ENCODE results near the gene PIGK.

PIGK gene

DNA sequence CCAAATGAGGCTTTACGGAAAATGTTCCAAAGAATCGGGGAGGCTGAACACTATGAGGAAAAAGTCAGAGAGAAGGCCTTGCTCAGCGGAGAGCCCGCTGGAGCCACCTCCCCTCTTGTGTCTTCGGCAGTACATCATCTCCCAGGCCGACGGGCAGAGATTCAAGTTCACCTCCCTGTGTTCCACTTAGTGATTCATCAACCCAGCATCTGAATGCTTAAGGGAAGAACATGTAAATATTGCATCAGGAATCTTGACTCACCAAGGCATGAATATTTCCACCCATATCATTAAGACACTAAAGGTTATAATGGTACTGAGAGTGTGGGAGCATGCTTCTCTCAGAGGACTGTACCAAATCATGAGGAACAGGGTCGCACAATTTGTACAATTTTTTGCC is 179.5 kb downstream of the PIGK start:
- no peaks in the 10 kb centered on the region for H3K4me1 ChIP-seq (ENCODE audit: insufficient read depth, low read length)
- H3K27me3 ChIP-seq (ENCODE audit: insufficient read depth, low read length): no peaks in the 10 kb centered on the region
- H3K4me3 ChIP-seq (ENCODE audit: low read length): no peak overlapping the region
- no peak overlapping the region for H3K9ac ChIP-seq (ENCODE audit: low read depth, low read length)
- 91% methylated on average over 8 of the region's 8 CpGs for WGBS
- H3K27ac ChIP-seq (ENCODE audit: low read depth, low read length): no peak overlapping the region
- no peaks in the 10 kb centered on the region for H3K36me3 ChIP-seq (ENCODE audit: insufficient read depth, low read length)
- no peaks in the 10 kb centered on the region for H3K9me3 ChIP-seq (ENCODE audit: insufficient read depth, low read depth, low read length)

DNA sequence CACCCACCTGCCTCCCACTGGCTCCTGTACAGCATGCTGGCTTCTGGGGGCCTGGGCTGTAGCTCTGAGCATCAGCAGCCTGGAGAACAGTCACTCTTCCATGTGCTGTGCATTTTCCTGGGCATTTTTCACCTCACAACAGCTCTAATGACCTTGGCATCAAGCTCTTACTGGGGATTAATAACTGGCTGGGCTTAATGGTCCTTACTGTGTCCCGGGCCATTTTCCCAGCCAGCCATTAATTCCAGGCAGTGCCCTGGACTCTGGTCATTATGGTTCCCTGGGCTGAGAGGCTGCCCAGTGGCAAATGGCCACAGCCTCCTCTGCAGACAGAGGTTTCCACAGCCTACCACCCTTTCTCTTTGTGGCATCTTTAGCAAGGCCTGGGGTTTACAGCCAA is 180.1 kb downstream of the PIGK start:
- WGBS: 92% methylated on average over 1 of the region's 1 CpG
- Histone ChIP-seq H3K9ac (ENCODE audit: low read depth, low read length) (no peak overlapping the region), H3K27ac (ENCODE audit: low read depth, low read length) (no peak overlapping the region), H3K4me3 (ENCODE audit: low read length) (no peak overlapping the region), H3K9me3 (ENCODE audit: insufficient read depth, low read depth, low read length) (no peaks in the 10 kb centered on the region), H3K27me3 (ENCODE audit: insufficient read depth, low read length) (no peaks in the 10 kb centered on the region), H3K36me3 (ENCODE audit: insufficient read depth, low read length) (no peaks in the 10 kb centered on the region), H3K4me1 (ENCODE audit: insufficient read depth, low read length) (no peaks in the 10 kb centered on the region)
